ENCODE results near the gene DNAJB8. TPM values are rescaled to one million over a fixed set of nuclear protein-coding genes. Genes with fewer than 3 reads are reported as not detected.

The DNAJB8 gene
- total RNA-seq, 1 donor from 2014 or later, result not detected

DNA sequence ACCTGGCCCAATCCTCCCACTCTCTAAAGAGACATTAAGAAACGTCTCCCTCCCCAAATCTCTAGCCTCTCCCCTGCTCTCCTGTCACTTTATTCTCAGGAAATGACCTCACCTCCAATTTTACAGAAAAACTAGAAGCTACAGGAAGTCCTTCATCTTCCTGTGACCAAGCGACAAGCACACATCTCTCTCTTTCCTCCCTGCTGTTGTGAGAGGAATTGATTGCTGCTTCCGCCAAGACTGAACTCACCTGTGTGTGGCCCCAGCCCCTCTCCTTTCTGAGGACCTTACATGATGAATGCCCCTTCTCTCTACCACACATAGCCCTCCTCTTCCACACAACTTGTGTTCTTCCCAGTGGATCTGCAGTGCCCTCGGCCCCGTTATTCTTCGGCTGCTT, 18.2 kb downstream of the DNAJB8 start:
- no peak overlapping the region for H3K27ac ChIP-seq
- H3K36me3 ChIP-seq, result no peaks in the 10 kb centered on the region
- H3K4me3 ChIP-seq, result no peak overlapping the region
- DNase-seq (no peak), ATAC-seq (no peak)
- intact Hi-C loops (cut with DNase I), result no loop called here
- peaks cover 7% of the 10 kb centered on the region for H3K27me3 ChIP-seq (ENCODE audit: low read depth)
- no peaks in the 10 kb centered on the region for H3K9me3 ChIP-seq
- no peaks in the 10 kb centered on the region for H3K4me1 ChIP-seq
- TF ChIP-seq, protein P1, sequence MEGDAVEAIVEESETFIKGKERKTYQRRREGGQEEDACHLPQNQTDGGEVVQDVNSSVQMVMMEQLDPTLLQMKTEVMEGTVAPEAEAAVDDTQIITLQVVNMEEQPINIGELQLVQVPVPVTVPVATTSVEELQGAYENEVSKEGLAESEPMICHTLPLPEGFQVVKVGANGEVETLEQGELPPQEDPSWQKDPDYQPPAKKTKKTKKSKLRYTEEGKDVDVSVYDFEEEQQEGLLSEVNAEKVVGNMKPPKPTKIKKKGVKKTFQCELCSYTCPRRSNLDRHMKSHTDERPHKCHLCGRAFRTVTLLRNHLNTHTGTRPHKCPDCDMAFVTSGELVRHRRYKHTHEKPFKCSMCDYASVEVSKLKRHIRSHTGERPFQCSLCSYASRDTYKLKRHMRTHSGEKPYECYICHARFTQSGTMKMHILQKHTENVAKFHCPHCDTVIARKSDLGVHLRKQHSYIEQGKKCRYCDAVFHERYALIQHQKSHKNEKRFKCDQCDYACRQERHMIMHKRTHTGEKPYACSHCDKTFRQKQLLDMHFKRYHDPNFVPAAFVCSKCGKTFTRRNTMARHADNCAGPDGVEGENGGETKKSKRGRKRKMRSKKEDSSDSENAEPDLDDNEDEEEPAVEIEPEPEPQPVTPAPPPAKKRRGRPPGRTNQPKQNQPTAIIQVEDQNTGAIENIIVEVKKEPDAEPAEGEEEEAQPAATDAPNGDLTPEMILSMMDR (IDR thresholded peaks at IDR 0.05), result no peak

DNA sequence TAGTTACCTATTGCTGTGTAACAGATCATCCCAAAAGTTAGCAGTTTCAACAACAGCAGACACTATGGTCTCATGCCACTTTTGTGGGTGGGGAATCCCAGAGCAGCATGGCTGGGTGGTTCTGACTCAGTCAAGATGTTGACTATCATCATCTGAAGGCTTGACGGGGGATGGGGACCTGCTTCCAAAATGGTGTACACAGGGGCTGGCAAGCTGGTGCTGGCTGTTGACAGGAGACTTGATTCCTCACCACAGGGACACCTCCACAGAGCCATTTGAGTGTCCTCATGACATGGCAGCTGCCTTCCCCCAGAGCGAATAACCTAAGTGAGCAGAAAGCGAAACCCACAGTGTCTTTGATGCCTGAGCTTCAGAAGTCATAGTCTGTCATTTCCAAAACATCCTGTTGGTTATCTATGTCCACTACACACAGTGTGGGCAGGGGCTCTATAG, 19.1 kb downstream of the DNAJB8 start:
- no peaks in the 10 kb centered on the region for H3K4me1 ChIP-seq
- H3K9me3 ChIP-seq, result no peaks in the 10 kb centered on the region
- H3K27ac ChIP-seq, result no peak overlapping the region
- DNase-seq (no peak), ATAC-seq (no peak)
- intact Hi-C loops (cut with DNase I), result no loop called here
- H3K4me3 ChIP-seq, result no peak overlapping the region
- no peaks in the 10 kb centered on the region for H3K36me3 ChIP-seq
- TF ChIP-seq, protein P1 (IDR thresholded peaks at IDR 0.05), result no peak
- H3K27me3 ChIP-seq (ENCODE audit: low read depth), result peaks cover 7% of the 10 kb centered on the region

DNA sequence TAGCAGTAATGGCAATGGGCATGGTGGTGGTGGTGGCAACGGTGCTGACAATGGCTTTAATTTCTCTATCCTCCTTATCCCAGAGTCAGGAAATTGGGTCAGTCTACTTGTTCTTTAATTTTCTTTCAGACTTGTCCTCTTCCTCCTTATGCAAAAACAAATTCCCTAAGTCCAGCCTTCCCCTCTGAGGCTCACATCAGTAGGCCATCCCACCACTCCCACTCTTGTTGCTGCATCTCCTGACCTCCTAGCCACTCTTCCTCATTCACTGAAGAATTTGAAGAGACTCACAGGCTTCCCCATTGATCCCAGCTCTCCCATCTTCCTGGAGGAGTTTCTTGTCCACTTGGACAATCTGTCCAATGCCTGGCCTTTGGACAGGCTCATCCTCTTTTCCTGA, 19.9 kb downstream of the DNAJB8 start:
- DNase-seq (no peak), ATAC-seq (no peak)
- Histone ChIP-seq H3K27me3 (ENCODE audit: low read depth) (no peaks in the 10 kb centered on the region), H3K9me3 (no peaks in the 10 kb centered on the region), H3K4me1 (no peaks in the 10 kb centered on the region), H3K36me3 (no peaks in the 10 kb centered on the region), H3K27ac (no peak overlapping the region), H3K4me3 (no peak overlapping the region)
- intact Hi-C loops (cut with DNase I), result no loop called here
- TF ChIP-seq, protein P1 (IDR thresholded peaks at IDR 0.05), result no peak

DNA sequence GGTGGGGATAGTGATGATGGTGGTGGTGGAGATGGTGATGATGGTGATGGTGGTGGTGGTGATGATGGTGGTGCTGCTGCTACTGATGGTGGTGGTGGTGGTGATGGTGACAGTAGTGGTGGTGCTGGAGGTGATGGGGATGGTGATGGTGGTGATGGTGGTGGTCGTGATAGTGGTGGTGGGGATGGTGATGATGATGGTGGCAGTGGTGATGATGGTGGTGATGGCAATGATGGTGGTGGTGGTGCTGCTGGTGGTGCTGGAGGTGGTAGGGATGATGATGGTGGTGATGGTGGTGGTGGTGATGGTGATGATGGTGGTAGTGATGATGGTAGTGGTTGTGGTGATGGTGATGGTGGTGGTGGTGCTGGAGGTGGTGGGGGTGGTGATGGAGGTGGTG, 21.3 kb downstream of the DNAJB8 start:
- Histone ChIP-seq H3K27me3 (ENCODE audit: low read depth) (no peaks in the 10 kb centered on the region), H3K9me3 (no peaks in the 10 kb centered on the region), H3K36me3 (no peaks in the 10 kb centered on the region), H3K27ac (no peak overlapping the region), H3K4me1 (no peaks in the 10 kb centered on the region), H3K4me3 (no peak overlapping the region)
- no peak for DNase-seq
- TF ChIP-seq, protein P1 (IDR thresholded peaks at IDR 0.05), result no peak
- intact Hi-C loops (cut with DNase I), result no loop called here
- ATAC-seq, result no peak

DNA sequence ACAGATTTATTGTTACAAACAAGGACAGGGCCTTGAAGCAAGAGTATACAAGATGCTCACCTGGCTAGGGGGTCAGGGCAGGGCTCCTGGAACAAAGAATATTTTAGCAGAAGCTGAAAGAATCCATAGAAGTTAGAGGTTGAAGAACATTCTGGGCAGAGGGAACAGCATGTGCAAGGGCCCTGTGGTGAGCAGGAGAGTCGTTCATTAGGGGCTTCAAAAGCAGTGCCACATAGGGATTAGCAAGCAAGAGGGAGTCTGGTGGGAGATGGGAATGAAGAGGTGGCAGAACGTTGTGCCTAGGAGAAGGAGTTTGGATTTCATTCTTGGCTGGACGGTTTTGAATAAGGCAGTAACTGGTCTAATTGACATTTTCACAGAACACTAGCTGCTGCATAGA, 22.9 kb downstream of the DNAJB8 start:
- DNase-seq (no peak), ATAC-seq (no peak)
- Histone ChIP-seq H3K36me3 (no peaks in the 10 kb centered on the region), H3K27me3 (ENCODE audit: low read depth) (no peaks in the 10 kb centered on the region), H3K9me3 (no peaks in the 10 kb centered on the region), H3K27ac (no peak overlapping the region), H3K4me1 (no peaks in the 10 kb centered on the region), H3K4me3 (no peak overlapping the region)
- intact Hi-C loops (cut with DNase I), result no loop called here
- TF ChIP-seq, protein P1 (IDR thresholded peaks at IDR 0.05), result no peak

DNA sequence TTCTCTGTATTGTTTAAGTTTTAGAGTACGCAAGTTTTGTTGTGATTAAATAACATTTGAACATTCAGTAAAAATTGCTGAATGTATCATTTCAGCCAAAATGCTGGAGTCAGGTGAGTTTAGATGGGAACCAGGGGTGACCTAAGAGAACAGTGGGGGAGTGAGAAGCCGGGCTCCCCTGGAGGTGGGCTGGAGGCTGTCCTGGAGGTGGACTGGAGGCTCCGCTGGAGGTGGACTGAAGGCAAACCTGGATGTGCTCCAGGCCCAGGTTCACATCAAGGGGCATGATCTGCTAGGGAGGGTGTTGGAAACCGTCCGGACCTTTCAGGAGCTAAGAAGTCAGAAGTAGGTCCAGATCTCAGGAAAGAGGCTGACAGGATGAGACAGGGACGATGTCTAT, 23.7 kb downstream of the DNAJB8 start:
- Histone ChIP-seq H3K9me3 (no peaks in the 10 kb centered on the region), H3K36me3 (no peaks in the 10 kb centered on the region), H3K27me3 (ENCODE audit: low read depth) (no peaks in the 10 kb centered on the region), H3K27ac (no peak overlapping the region), H3K4me1 (no peaks in the 10 kb centered on the region), H3K4me3 (no peak overlapping the region)
- DNase-seq (no peak), ATAC-seq (no peak)
- TF ChIP-seq, protein P1 (IDR thresholded peaks at IDR 0.05), result no peak
- intact Hi-C loops (cut with DNase I), result no loop called here
